Measurements from ENCODE around the gene CAB39L. TPM values are rescaled to one million over a fixed set of nuclear protein-coding genes. Genes with fewer than 3 reads are reported as not detected.

The CAB39L gene
- total and polyA plus RNA-seq, 2 of the 13 experiments (the other 11 are each of a cell fraction or from before 2014, with no cell fraction given): 3.1 to 6.1 TPM

- no peak for TF ChIP-seq HMGXB4 (CRISPR knock-in tag; IDR thresholded peaks at IDR 0.05; ENCODE audit: borderline replicate concordance in 1 of 2, low read depth in 1 of 2)
- no peak for TF ChIP-seq SP140L (CRISPR knock-in tag; IDR thresholded peaks at IDR 0.05; ENCODE audit: borderline replicate concordance)
- no peak for TF ChIP-seq ZNF121 (CRISPR knock-in tag; IDR thresholded peaks at IDR 0.05)
- TF ChIP-seq ZNF839 (CRISPR knock-in tag; IDR thresholded peaks at IDR 0.05; ENCODE audit: borderline replicate concordance): no peak
- no peak for TF ChIP-seq ZNF354B (CRISPR knock-in tag; IDR thresholded peaks at IDR 0.05)
- TF ChIP-seq MTF1 (CRISPR knock-in tag; IDR thresholded peaks at IDR 0.05): no peak
- TF ChIP-seq SSRP1 (CRISPR knock-in tag; IDR thresholded peaks at IDR 0.05): no peak
- TF ChIP-seq SOX6 (IDR thresholded peaks at IDR 0.05): no peak
- no peak for TF ChIP-seq SOX6 (CRISPR knock-in tag; IDR thresholded peaks at IDR 0.05)
Measured at GRCh38 chr13:49330546-49330864, 113.4 kb downstream of the CAB39L start (continued).

- FAIRE-seq (no peak), ATAC-seq (no peak), DNase-seq (ENCODE audit: low spot score) (no peak)
- Histone ChIP-seq H3K27ac (ENCODE audit: extremely low read length, insufficient read depth, low read length) (no peak overlapping the region), H3K79me2 (ENCODE audit: insufficient read depth, low read length) (no peaks in the 10 kb centered on the region), H3K36me3 (replicated peaks in 1 of 2; ENCODE audit: control insufficient read depth in 1 of 2, insufficient read depth in 2 of 2, low read length in 2 of 2) (no peaks in the 10 kb centered on the region), H4K20me1 (ENCODE audit: insufficient read depth, low read length) (no peaks in the 10 kb centered on the region), H2AFZ (ENCODE audit: low read length) (no peak overlapping the region), H3K9ac (ENCODE audit: insufficient read depth, low read depth, low read length) (no peak overlapping the region), H3K4me1 (ENCODE audit: insufficient read depth, low read length) (0 out of 2 replicates have a peak, but pooled peaks cover 7% of the 10 kb centered on the region), H3K4me2 (ENCODE audit: low read depth, low read length) (no peak overlapping the region), H3K4me3 (replicated peaks in 1 of 3; ENCODE audit: insufficient read depth in 1 of 3, low read depth in 2 of 3, low read length in 3 of 3) (no peak overlapping the region), H3K27me3 (ENCODE audit: control insufficient read depth in 1 of 2, insufficient read depth in 2 of 2, low read length in 2 of 2) (no peaks in the 10 kb centered on the region), H3K9me3 (ENCODE audit: low read length) (no peaks in the 10 kb centered on the region)
- ChIA-PET CTCF (ENCODE audit: low intra/inter-chr PET ratio, low total read pairs) (no interaction called here), POLR2A (interaction anchor here (1.2 kb wide), 1 partner anchor 16 kb away, joined by 3 read pairs; no protein-coding TSS in a partner anchor)
- 85% methylated on average over 8 of the region's 8 CpGs for WGBS (ENCODE audit: low lambda C conversion rate)
- no TSS peak for BruUV-seq (replicated peaks)
- in situ Hi-C loops (cut with HindIII; ENCODE audit: extremely low pct_ligation_motif_present, low pct_unique_long_range_greater_than_20kb): no loop called here
- intact Hi-C loops (cut with micrococcal nuclease; ENCODE audit: unreplicated experiment): no loop called here
- no peak for TF ChIP-seq ZNF207 (IDR thresholded peaks at IDR 0.05; ENCODE audit: borderline replicate concordance)
- TF ChIP-seq ZBTB4 (CRISPR knock-in tag; IDR thresholded peaks at IDR 0.05; ENCODE audit: borderline replicate concordance): no peak
- no peak for TF ChIP-seq ZNF644 (CRISPR knock-in tag; IDR thresholded peaks at IDR 0.05; ENCODE audit: low read depth)
- no peak for TF ChIP-seq ZNF513 (CRISPR knock-in tag; conservative IDR thresholded peaks at IDR 0.05)
- TF ChIP-seq KLF9 (CRISPR knock-in tag; IDR thresholded peaks at IDR 0.05; ENCODE audit: low read depth): no peak
Measured at GRCh38 chr13:49329831-49330545, 113.9 kb downstream of the CAB39L start.

All from HepG2 (cell line).